Measurements from ENCODE around the gene CAMTA1. TPM values are rescaled to one million over a fixed set of nuclear protein-coding genes. Genes with fewer than 3 reads are reported as not detected.

Gene CAMTA1
- total RNA-seq, 6 experiments from 2014 or later = 78.1 to 96.6 (median 86.1) TPM

DNA sequence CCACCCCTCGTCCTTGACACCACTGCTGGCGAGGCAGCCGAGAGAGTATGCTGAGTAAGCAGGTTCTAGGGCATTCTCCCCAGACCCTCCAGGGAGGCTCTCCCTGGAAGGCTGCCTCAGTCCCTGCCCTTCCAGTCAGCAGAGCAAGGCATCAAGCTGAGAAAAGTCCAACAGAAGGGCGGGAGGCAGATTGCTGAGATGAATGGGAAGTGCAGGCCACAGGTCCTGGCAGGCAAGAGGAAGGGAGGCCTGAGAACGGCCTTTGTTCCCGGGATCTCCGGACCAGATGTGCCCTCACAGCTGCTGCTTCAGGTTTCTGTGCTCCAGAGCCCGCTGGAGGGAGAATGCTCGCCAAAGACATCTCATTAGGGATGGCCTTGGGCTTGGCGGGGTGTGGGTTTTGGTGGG, 715.8 kb downstream of the CAMTA1 start:
- TF ChIP-seq, protein P1, sequence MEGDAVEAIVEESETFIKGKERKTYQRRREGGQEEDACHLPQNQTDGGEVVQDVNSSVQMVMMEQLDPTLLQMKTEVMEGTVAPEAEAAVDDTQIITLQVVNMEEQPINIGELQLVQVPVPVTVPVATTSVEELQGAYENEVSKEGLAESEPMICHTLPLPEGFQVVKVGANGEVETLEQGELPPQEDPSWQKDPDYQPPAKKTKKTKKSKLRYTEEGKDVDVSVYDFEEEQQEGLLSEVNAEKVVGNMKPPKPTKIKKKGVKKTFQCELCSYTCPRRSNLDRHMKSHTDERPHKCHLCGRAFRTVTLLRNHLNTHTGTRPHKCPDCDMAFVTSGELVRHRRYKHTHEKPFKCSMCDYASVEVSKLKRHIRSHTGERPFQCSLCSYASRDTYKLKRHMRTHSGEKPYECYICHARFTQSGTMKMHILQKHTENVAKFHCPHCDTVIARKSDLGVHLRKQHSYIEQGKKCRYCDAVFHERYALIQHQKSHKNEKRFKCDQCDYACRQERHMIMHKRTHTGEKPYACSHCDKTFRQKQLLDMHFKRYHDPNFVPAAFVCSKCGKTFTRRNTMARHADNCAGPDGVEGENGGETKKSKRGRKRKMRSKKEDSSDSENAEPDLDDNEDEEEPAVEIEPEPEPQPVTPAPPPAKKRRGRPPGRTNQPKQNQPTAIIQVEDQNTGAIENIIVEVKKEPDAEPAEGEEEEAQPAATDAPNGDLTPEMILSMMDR (IDR thresholded peaks at IDR 0.05) = no peak
- DNase-seq = no peak
- H3K27me3 Mint-ChIP-seq (ENCODE audit: insufficient read depth) = no peaks in the 10 kb centered on the region; the same call in 1 of the 2 replicates
- H3K27ac Mint-ChIP-seq = no peak overlapping the region
- H3K36me3 Mint-ChIP-seq (ENCODE audit: low read depth) = no peaks in the 10 kb centered on the region
- H3K4me1 Mint-ChIP-seq (ENCODE audit: low read depth) = no peaks in the 10 kb centered on the region
- H3K9me3 Mint-ChIP-seq = no peaks in the 10 kb centered on the region
- H3K4me3 Mint-ChIP-seq = no peak overlapping the region

DNA sequence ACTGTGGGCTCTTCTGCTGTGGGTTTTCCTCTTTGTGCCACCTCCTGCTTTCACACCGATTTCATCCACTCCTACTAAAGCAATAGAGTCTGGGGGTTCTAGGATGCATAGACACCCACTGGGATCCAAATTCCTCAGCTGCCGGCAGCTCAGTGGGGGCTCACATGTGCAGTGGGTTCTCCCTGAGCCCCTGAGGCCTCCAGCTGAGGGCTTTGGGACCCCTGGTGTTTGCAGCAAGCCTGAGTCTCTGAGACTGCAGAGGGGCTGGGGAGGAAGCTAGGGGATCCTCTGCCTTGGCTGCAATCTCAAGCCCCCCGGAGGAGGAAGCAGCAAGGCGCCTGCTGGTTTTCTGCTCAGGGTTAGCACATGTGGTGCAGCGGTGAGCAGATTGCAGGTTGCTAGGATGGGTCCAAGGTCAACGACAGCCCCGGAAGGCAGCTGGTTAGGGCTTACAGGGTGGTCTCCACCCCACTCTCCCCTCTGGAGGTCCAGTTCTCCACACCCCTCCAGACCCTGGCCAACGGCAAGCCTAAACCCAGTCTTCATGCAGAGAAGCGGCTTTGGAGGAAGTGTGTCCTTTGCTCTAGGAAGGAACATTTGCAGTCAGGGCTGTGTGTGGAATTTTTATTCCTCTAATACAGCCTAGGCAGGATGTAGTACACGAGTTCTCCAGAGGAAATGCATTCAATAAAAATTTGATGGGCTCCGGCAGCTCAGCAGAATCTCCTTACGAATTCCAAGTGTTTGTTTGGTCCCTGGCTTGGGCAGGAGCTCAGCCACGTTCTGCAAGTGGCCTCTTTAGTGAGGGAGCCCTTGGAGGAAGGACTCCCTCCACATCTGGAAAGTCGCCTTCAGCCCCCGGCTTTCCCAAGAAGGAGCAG, 716.7 kb downstream of the CAMTA1 start:
- Mint-ChIP-seq H3K27ac (no peak overlapping the region), H3K4me1 (ENCODE audit: low read depth) (no peaks in the 10 kb centered on the region), H3K27me3 (ENCODE audit: insufficient read depth) (no peaks in the 10 kb centered on the region; the same call in 1 of the 2 replicates), H3K36me3 (ENCODE audit: low read depth) (no peaks in the 10 kb centered on the region), H3K9me3 (no peaks in the 10 kb centered on the region), H3K4me3 (no peak overlapping the region)
- TF ChIP-seq, protein P1 (IDR thresholded peaks at IDR 0.05) = no peak
- DNase-seq = no peak

DNA sequence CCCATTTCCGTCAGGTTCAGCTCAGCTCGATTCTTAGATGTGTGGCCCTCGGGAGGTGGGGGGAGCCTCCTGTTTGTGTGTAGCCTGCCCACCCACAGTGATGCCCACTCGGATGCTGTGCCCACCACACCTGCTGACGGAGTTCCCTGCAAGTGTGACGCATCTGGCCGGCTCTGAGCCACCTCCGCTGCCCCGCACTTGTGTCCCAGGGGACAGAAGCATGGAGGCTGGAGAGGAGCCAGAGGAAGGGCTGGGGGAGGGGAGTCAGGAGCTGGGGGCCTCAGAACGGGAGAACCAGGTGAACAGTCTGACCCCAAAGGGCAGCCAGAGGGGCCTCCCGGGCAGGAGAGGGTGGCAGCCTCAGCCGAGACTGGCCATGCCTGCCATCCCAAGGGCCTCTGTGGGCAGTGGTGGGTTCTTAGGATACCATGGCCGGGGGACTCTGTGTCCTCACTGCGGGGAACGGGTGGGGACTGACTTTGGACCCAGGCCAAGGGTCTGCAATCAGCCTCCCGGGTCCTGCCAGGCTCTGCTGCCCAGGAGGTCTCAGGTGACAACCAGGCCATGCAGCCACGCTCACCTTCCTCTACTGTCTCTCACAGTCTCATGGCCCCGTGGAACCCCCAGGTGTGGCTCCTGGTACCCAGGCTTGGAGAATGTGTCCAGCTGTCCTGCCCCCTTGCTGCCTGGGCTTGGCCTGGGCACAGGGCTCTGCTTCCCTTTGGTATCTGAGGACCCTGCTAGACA, 718.6 kb downstream of the CAMTA1 start:
- H3K27ac Mint-ChIP-seq = no peak overlapping the region
- DNase-seq = no peak
- no peaks in the 10 kb centered on the region for H3K9me3 Mint-ChIP-seq
- no peaks in the 10 kb centered on the region for H3K4me1 Mint-ChIP-seq (ENCODE audit: low read depth)
- TF ChIP-seq, protein P1 (IDR thresholded peaks at IDR 0.05) = no peak
- no peak overlapping the region for H3K4me3 Mint-ChIP-seq
- H3K36me3 Mint-ChIP-seq (ENCODE audit: low read depth) = no peaks in the 10 kb centered on the region
- no peaks in the 10 kb centered on the region; the same call in 1 of the 2 replicates for H3K27me3 Mint-ChIP-seq (ENCODE audit: insufficient read depth)

GRCh38 chr1:7504438-7504720, 719.1 kb downstream of the CAMTA1 start:
- H3K4me3 Mint-ChIP-seq = no peak overlapping the region
- H3K4me1 Mint-ChIP-seq (ENCODE audit: low read depth) = no peaks in the 10 kb centered on the region
- DNase-seq = no peak
- H3K27me3 Mint-ChIP-seq (ENCODE audit: insufficient read depth) = no peaks in the 10 kb centered on the region; the same call in 1 of the 2 replicates
- H3K9me3 Mint-ChIP-seq = no peaks in the 10 kb centered on the region
- no peaks in the 10 kb centered on the region for H3K36me3 Mint-ChIP-seq (ENCODE audit: low read depth)
- TF ChIP-seq, protein P1 (IDR thresholded peaks at IDR 0.05) = no peak
- no peak overlapping the region for H3K27ac Mint-ChIP-seq

DNA sequence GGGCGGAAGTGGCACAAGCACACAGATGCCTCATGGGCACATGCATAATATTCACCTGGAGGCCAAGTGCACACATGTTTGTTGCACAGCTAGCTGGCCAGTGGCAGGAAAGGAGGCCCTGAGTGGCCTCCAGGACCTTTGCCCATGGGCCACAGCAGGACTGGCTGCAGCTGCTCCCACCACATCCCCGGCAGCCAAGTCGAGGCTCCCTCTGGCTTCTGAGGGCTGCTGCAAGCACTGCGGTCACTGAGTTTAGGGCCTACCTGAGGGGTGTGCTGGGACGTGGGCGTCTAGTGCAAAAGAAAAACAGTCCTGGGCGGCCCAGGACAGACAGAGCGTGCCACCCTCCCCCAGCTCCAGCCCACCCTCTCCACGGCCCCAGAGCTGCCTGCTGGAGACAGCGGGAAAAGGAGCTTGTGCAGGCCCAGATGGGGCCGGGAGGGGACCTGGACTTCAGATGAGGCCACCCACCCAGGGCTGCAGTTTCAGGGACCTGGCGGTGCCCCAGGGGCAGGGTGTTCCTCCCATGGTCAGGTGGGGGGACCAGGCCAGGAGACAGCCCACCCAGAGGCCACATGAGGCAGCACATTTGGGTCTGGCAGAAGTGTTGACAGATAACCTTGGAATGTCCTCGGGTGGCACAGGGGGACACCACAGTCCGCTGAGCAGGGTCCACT, 720.0 kb downstream of the CAMTA1 start:
- H3K27ac Mint-ChIP-seq = no peak overlapping the region
- TF ChIP-seq, protein P1 (IDR thresholded peaks at IDR 0.05) = no peak
- no peaks in the 10 kb centered on the region for H3K4me1 Mint-ChIP-seq (ENCODE audit: low read depth)
- H3K36me3 Mint-ChIP-seq (ENCODE audit: low read depth) = no peaks in the 10 kb centered on the region
- DNase-seq = no peak
- H3K4me3 Mint-ChIP-seq = no peak overlapping the region
- no peaks in the 10 kb centered on the region; the same call in 1 of the 2 replicates for H3K27me3 Mint-ChIP-seq (ENCODE audit: insufficient read depth)
- H3K9me3 Mint-ChIP-seq = no peaks in the 10 kb centered on the region
